Lower lobe of right lung (tissue), 2 donors: ENCODE data around the gene QSOX1. TPM values are rescaled to one million over a fixed set of nuclear protein-coding genes. Genes with fewer than 3 reads are reported as not detected.

Source experiments
- ATAC-seq, 2 donors: fragments of 200-7000 bp; cut with Tn5 transposase; one replicate each; pipeline ENCODE4 v1.9.1; 2020 to 2022; ENCODE audit warnings: mild to moderate bottlenecking in 2 of 2, moderate library complexity in 2 of 2
- DNase-seq: peaks from one replicate; pipeline ENCODE4 v3.0.0-alpha.2; 2020
- H3K27ac ChIP-seq: fragments of 200-600 bp; one replicate; pipeline ENCODE4 v1.8.0; 2022
- H3K27me3 ChIP-seq: fragments of 200-600 bp; one replicate; pipeline ENCODE4 v1.8.0; 2022; ENCODE audit warnings: low read depth
- H3K36me3 ChIP-seq: fragments of 200-600 bp; one replicate; pipeline ENCODE4 v1.8.0; 2022; ENCODE audit warnings: mild to moderate bottlenecking
- H3K4me1 ChIP-seq: fragments of 200-600 bp; one replicate; pipeline ENCODE4 v1.8.0; 2022
- H3K4me3 ChIP-seq: fragments of 200-600 bp; one replicate; pipeline ENCODE4 v1.8.0; 2022; ENCODE audit warnings: mild to moderate bottlenecking
- H3K9me3 ChIP-seq: fragments of 200-600 bp; one replicate; pipeline ENCODE4 v1.8.0; 2022
- intact Hi-C: fragments of 100-400 bp; cut with DNase I; formaldehyde crosslinking; loops from one replicate; pipeline ENCODE4 v1.11.0; 2022
- total RNA-seq: library from RNA; stranded (reverse); fragmentation: NEBNext Ultra II Directional; extraction: Animal tissue kit (Norgen Biotek cat#: 25700); gene quantifications from one replicate; pipeline ENCODE4 v1.2.1, GENCODE V29; 2021
- TF ChIP-seq, protein P1 (sequence below): fragments of 200-600 bp; IDR thresholded peaks from one replicate; pipeline ENCODE4 v1.8.0; 2022; ENCODE audit warnings: antibody characterized with exemption, mild to moderate bottlenecking
- donor health status: DM: no; HTN: yes; CAD: no; lungs with severe emphysema.

Gene QSOX1
- total RNA-seq, 1 donor from 2014 or later: 241 TPM

DNA sequence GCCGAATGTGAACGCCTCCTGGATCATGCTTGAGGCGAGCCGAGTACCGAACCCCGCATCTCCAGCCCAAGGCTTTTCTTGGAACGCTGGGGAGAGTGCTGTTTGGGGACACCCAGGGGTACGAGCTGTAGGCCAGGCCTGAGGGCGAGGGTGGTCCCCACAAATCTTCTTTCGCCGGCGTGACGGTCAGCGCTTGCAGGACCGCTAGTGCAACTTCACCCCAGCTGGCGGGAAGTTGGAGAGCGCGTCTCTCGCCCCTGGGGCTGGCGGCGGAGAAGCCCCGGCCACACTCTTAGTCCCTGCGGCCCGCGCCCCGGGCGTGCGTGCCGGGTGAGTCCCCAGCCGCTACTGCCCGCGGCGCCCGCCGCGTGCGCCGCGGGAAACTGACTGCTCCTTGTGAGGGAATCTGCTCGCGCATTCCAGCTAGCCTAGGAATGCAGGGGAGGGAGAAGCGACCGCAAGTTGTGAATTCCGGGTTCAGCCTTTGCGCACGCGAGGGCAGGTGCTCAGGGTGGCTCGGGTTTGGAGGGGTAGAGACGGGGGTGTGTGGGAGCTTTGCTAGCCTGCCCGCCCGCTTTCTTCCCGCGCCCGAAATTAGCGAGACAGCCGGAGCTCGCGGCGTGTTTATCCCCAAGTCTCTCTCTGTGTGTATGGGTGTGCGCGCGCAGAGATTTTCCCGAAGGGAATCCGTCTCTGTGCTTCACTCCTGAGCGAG lies 76.3 kb downstream of the QSOX1 start:
- intact Hi-C loops: no loop called here
- ATAC-seq (peak; percentile 6 to 39), DNase-seq (no peak)
- H3K4me1 ChIP-seq: peaks cover 63% of the 10 kb centered on the region
- no peaks in the 10 kb centered on the region for H3K36me3 ChIP-seq
- peak overlapping the region; percentile 70 for H3K4me3 ChIP-seq
- H3K9me3 ChIP-seq: no peaks in the 10 kb centered on the region
- no peak overlapping the region for H3K27ac ChIP-seq
- peaks cover 98% of the 10 kb centered on the region for H3K27me3 ChIP-seq
- TF ChIP-seq, protein P1, sequence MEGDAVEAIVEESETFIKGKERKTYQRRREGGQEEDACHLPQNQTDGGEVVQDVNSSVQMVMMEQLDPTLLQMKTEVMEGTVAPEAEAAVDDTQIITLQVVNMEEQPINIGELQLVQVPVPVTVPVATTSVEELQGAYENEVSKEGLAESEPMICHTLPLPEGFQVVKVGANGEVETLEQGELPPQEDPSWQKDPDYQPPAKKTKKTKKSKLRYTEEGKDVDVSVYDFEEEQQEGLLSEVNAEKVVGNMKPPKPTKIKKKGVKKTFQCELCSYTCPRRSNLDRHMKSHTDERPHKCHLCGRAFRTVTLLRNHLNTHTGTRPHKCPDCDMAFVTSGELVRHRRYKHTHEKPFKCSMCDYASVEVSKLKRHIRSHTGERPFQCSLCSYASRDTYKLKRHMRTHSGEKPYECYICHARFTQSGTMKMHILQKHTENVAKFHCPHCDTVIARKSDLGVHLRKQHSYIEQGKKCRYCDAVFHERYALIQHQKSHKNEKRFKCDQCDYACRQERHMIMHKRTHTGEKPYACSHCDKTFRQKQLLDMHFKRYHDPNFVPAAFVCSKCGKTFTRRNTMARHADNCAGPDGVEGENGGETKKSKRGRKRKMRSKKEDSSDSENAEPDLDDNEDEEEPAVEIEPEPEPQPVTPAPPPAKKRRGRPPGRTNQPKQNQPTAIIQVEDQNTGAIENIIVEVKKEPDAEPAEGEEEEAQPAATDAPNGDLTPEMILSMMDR: no peak

GRCh38 chr1:180231506-180231921 lies 76.8 kb downstream of the QSOX1 start:
- peaks cover 98% of the 10 kb centered on the region for H3K27me3 ChIP-seq

GRCh38 chr1:180231936-180232335 lies 77.3 kb downstream of the QSOX1 start:
- Histone ChIP-seq H3K27ac (no peak overlapping the region), H3K36me3 (no peaks in the 10 kb centered on the region), H3K4me3 (peak overlapping the region; percentile 70), H3K9me3 (no peaks in the 10 kb centered on the region), H3K4me1 (peaks cover 65% of the 10 kb centered on the region), H3K27me3 (peaks cover 98% of the 10 kb centered on the region)
- no peak for DNase-seq
- intact Hi-C loops: no loop called here
- TF ChIP-seq, protein P1: no peak
- ATAC-seq: no peak

More at GRCh38 chr1:180231506-180231921, 76.8 kb downstream of the QSOX1 start:
- peak overlapping the region; percentile 70 for H3K4me3 ChIP-seq
- TF ChIP-seq, protein P1: no peak
- H3K27ac ChIP-seq: no peak overlapping the region
- peaks cover 65% of the 10 kb centered on the region for H3K4me1 ChIP-seq
- H3K36me3 ChIP-seq: no peaks in the 10 kb centered on the region
- ATAC-seq (peak; percentile 2 to 4), DNase-seq (no peak)
- H3K9me3 ChIP-seq: no peaks in the 10 kb centered on the region
- intact Hi-C loops: no loop called here

DNA sequence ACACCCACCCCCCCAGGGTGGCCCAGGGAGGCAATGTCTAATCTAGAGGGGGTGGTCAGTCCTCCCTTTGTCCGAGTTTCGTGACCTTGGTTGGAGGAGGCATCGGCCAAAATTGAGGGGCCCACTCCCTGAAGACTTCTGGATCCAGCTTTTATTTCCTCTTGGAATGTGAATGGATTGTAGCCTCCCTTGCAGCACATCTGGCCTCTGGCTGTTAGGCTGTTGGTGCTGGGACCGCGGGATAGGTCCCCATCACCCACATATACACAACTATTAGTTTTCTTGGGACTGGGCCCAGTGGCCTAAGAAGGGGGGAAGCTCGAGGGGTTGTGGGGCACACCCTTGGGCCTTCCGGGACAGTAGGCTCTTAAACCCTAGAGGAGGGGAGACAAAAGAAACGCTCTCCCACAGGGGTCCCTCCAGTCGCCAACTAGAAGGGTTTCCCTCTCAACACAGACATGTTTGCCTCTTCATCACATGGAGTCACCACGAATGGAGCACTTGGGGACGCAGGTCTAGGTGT lies 77.9 kb downstream of the QSOX1 start:
- intact Hi-C loops: no loop called here
- no peak overlapping the region for H3K4me3 ChIP-seq
- peaks cover 65% of the 10 kb centered on the region for H3K4me1 ChIP-seq
- H3K27me3 ChIP-seq: peaks cover 98% of the 10 kb centered on the region
- H3K9me3 ChIP-seq: no peaks in the 10 kb centered on the region
- DNase-seq (no peak), ATAC-seq (no peak)
- H3K36me3 ChIP-seq: no peaks in the 10 kb centered on the region
- TF ChIP-seq, protein P1: no peak
- no peak overlapping the region for H3K27ac ChIP-seq

- Histone ChIP-seq H3K4me3 (no peak overlapping the region), H3K27me3 (peaks cover 98% of the 10 kb centered on the region), H3K9me3 (no peaks in the 10 kb centered on the region), H3K36me3 (no peaks in the 10 kb centered on the region), H3K27ac (no peak overlapping the region), H3K4me1 (peaks cover 65% of the 10 kb centered on the region)
- ATAC-seq (no peak), DNase-seq (no peak)
- TF ChIP-seq, protein P1: no peak
- intact Hi-C loops: no loop called here
These were observed 78.7 kb downstream of the QSOX1 start for GRCh38 chr1:180233191-180234011.
